Medulla oblongata (tissue), 1 donor: ENCODE data around the gene EZH1.

Source experiments
- DNase-seq: peaks from one replicate; pipeline ENCODE4 v3.0.0-alpha.2; 2015; ENCODE audit errors: extremely low spot score

The EZH1 gene

GRCh38 chr17:42744806-42745617, at the start of gene EZH1:
Gene EZH1, minus strand, starts transcription at chr17:42745040. Its CDS starts 16,099 bp downstream, at chr17:42728941.
- peak; percentile 92 for DNase-seq

GRCh38 chr17:42792545-42792944, 47.7 kb upstream of the EZH1 start:
- no peak for DNase-seq

- DNase-seq, result no peak
These were observed 47.1 kb upstream of the EZH1 start for GRCh38 chr17:42791948-42792347.

- DNase-seq, result no peak
These were observed 42.4 kb upstream of the EZH1 start for GRCh38 chr17:42787266-42787665.

GRCh38 chr17:42784811-42785592, 40.2 kb upstream of the EZH1 start:
- DNase-seq, result no peak

- no peak for DNase-seq
These were observed 39.6 kb upstream of the EZH1 start for GRCh38 chr17:42784409-42784808.

- DNase-seq, result no peak
These were observed 38.9 kb upstream of the EZH1 start for GRCh38 chr17:42783791-42784138.

- no peak for DNase-seq
These were observed 38.4 kb upstream of the EZH1 start for GRCh38 chr17:42783062-42783790.

- DNase-seq, result no peak
These were observed 37.6 kb upstream of the EZH1 start for GRCh38 chr17:42782166-42783061.

GRCh38 chr17:42781639-42782165, 36.9 kb upstream of the EZH1 start:
- DNase-seq, result no peak

- no peak for DNase-seq
These were observed 36.2 kb upstream of the EZH1 start for GRCh38 chr17:42780851-42781638.

GRCh38 chr17:42779936-42780850, 35.4 kb upstream of the EZH1 start, which contains the start of gene WNK4:
Gene WNK4, plus strand, starts transcription at chr17:42780610. Its CDS starts 89 bp downstream, at chr17:42780699.
- no peak for DNase-seq

- no peak for DNase-seq
These were observed 34.6 kb upstream of the EZH1 start for GRCh38 chr17:42779304-42779935.

GRCh38 chr17:42778570-42778969, 33.7 kb upstream of the EZH1 start:
- DNase-seq, result no peak

GRCh38 chr17:42775534-42776098, 30.8 kb upstream of the EZH1 start:
- DNase-seq, result no peak

- no peak for DNase-seq
These were observed 29.4 kb upstream of the EZH1 start for GRCh38 chr17:42774066-42774745.

GRCh38 chr17:42773290-42774035, 28.6 kb upstream of the EZH1 start, which contains the start of gene VPS25:
Gene VPS25, plus strand, starts transcription at chr17:42773449. Its CDS starts 27 bp downstream, at chr17:42773476.
- DNase-seq, result peak; percentile 88
